HEK293 (cell line): ENCODE data around the gene ZNRF1.

Source experiments
- BCL6B ChIP-seq: fragments of 450-650 bp; formaldehyde crosslinking; IDR thresholded peaks from 2 replicates; pipeline ENCODE4 v1.5.1; 2017; ENCODE audit warnings: missing biosample characterization, missing genetic modification characterization
- FEZF1 ChIP-seq: fragments of 450-650 bp; formaldehyde crosslinking; IDR thresholded peaks from 2 replicates; pipeline ENCODE4 v1.5.1; 2016; ENCODE audit warnings: missing biosample characterization, missing genetic modification characterization
- INSM2 ChIP-seq: fragments of 450-650 bp; formaldehyde crosslinking; IDR thresholded peaks from 2 replicates; pipeline ENCODE4 v1.5.1; 2016; ENCODE audit warnings: missing biosample characterization, missing genetic modification characterization
- KLF17 ChIP-seq: fragments of 450-650 bp; formaldehyde crosslinking; IDR thresholded peaks from 2 replicates; pipeline ENCODE4 v1.5.1; 2016; ENCODE audit warnings: missing biosample characterization, missing genetic modification characterization
- KLF7 ChIP-seq: fragments of 450-650 bp; formaldehyde crosslinking; IDR thresholded peaks from 2 replicates; pipeline ENCODE4 v1.5.1; 2016; ENCODE audit warnings: missing biosample characterization, missing genetic modification characterization, borderline replicate concordance
- OSR2 ChIP-seq: fragments of 450-650 bp; formaldehyde crosslinking; IDR thresholded peaks from 2 replicates; pipeline ENCODE4 v1.5.1; 2016; ENCODE audit warnings: missing biosample characterization, missing genetic modification characterization
- OVOL3 ChIP-seq: fragments of 450-650 bp; formaldehyde crosslinking; IDR thresholded peaks from 2 replicates; pipeline ENCODE4 v1.5.1; 2016; ENCODE audit warnings: missing biosample characterization, missing genetic modification characterization
- REST ChIP-seq: fragments of 450-650 bp; formaldehyde crosslinking; IDR thresholded peaks from 2 replicates; pipeline ENCODE4 v1.5.1; 2016; ENCODE audit warnings: missing biosample characterization, missing genetic modification characterization
- SCRT2 ChIP-seq: fragments of 450-650 bp; formaldehyde crosslinking; IDR thresholded peaks from 2 replicates; pipeline ENCODE4 v1.5.1; 2016; ENCODE audit warnings: missing biosample characterization, missing genetic modification characterization
- ZBTB17 ChIP-seq: fragments of 450-650 bp; formaldehyde crosslinking; IDR thresholded peaks from 2 replicates; pipeline ENCODE4 v1.5.1; 2016; ENCODE audit warnings: missing biosample characterization, missing genetic modification characterization
- ZBTB7A ChIP-seq: fragments of 450-650 bp; formaldehyde crosslinking; IDR thresholded peaks from 2 replicates; pipeline ENCODE4 v1.5.1; 2016; ENCODE audit warnings: low read depth, missing biosample characterization, missing genetic modification characterization
- ZEB2 ChIP-seq: fragments of 450-650 bp; formaldehyde crosslinking; IDR thresholded peaks from 2 replicates; pipeline ENCODE4 v1.5.1; 2016; ENCODE audit warnings: missing biosample characterization, missing genetic modification characterization
- ZIC2 ChIP-seq: fragments of 450-650 bp; formaldehyde crosslinking; IDR thresholded peaks from 2 replicates; pipeline ENCODE4 v1.5.1; 2016; ENCODE audit warnings: missing biosample characterization, missing genetic modification characterization
- ZNF10 ChIP-seq: fragments of 450-650 bp; formaldehyde crosslinking; IDR thresholded peaks from 2 replicates; pipeline ENCODE4 v1.5.1; 2017; ENCODE audit warnings: missing biosample characterization, missing genetic modification characterization
- ZNF121 ChIP-seq: fragments of 450-650 bp; formaldehyde crosslinking; IDR thresholded peaks from 2 replicates; pipeline ENCODE4 v1.5.1; 2016; ENCODE audit warnings: missing biosample characterization, missing genetic modification characterization
- ZNF132 ChIP-seq: fragments of 450-650 bp; formaldehyde crosslinking; IDR thresholded peaks from 2 replicates; pipeline ENCODE4 v1.5.1; 2017; ENCODE audit warnings: missing biosample characterization, missing genetic modification characterization, borderline replicate concordance
- ZNF157 ChIP-seq: fragments of 450-650 bp; formaldehyde crosslinking; IDR thresholded peaks from 2 replicates; pipeline ENCODE4 v1.5.1; 2016; ENCODE audit warnings: missing biosample characterization, missing genetic modification characterization
- ZNF169 ChIP-seq: fragments of 450-650 bp; formaldehyde crosslinking; IDR thresholded peaks from 2 replicates; pipeline ENCODE4 v1.5.1; 2016; ENCODE audit warnings: missing biosample characterization, missing genetic modification characterization
- ZNF324 ChIP-seq: fragments of 450-650 bp; formaldehyde crosslinking; IDR thresholded peaks from 2 replicates; pipeline ENCODE4 v1.5.1; 2016; ENCODE audit warnings: missing biosample characterization, missing genetic modification characterization
- ZNF398 ChIP-seq: fragments of 450-650 bp; formaldehyde crosslinking; IDR thresholded peaks from 2 replicates; pipeline ENCODE4 v1.5.1; 2017; ENCODE audit warnings: missing biosample characterization, missing genetic modification characterization
- ZNF404 ChIP-seq: fragments of 450-650 bp; formaldehyde crosslinking; IDR thresholded peaks from 2 replicates; pipeline ENCODE4 v1.5.1; 2017; ENCODE audit warnings: missing biosample characterization, missing genetic modification characterization
- ZNF433 ChIP-seq: fragments of 450-650 bp; formaldehyde crosslinking; IDR thresholded peaks from 2 replicates; pipeline ENCODE4 v1.5.1; 2016; ENCODE audit warnings: missing biosample characterization, missing genetic modification characterization, low read depth
- ZNF623 ChIP-seq: fragments of 450-650 bp; formaldehyde crosslinking; IDR thresholded peaks from 2 replicates; pipeline ENCODE4 v1.5.1; 2016; ENCODE audit warnings: missing biosample characterization, missing genetic modification characterization
- ZNF639 ChIP-seq: fragments of 450-650 bp; formaldehyde crosslinking; IDR thresholded peaks from 2 replicates; pipeline ENCODE4 v1.5.1; 2016; ENCODE audit warnings: missing biosample characterization, missing genetic modification characterization
- ZNF670 ChIP-seq: fragments of 450-650 bp; formaldehyde crosslinking; IDR thresholded peaks from 2 replicates; pipeline ENCODE4 v1.5.1; 2016; ENCODE audit warnings: missing biosample characterization, missing genetic modification characterization, low read depth
- ZNF677 ChIP-seq: fragments of 450-650 bp; IDR thresholded peaks from 2 replicates; pipeline ENCODE4 v1.5.0; 2018; ENCODE audit warnings: missing biosample characterization, mild to moderate bottlenecking, missing genetic modification characterization, moderate library complexity
- ZNF701 ChIP-seq: fragments of 450-650 bp; formaldehyde crosslinking; IDR thresholded peaks from 2 replicates; pipeline ENCODE4 v1.5.1; 2016; ENCODE audit warnings: missing biosample characterization, missing genetic modification characterization
- ZNF747 ChIP-seq: fragments of 450-650 bp; formaldehyde crosslinking; IDR thresholded peaks from 2 replicates; pipeline ENCODE4 v1.5.1; 2016; ENCODE audit warnings: missing biosample characterization, missing genetic modification characterization
- ZNF768 ChIP-seq: fragments of 450-650 bp; formaldehyde crosslinking; IDR thresholded peaks from 2 replicates; pipeline ENCODE4 v1.5.1; 2018; ENCODE audit warnings: missing biosample characterization, mild to moderate bottlenecking, missing genetic modification characterization

Gene ZNRF1

GRCh38 chr16:75148311-75149195 lies 149.7 kb downstream of the ZNRF1 start, which contains the start of gene ZFP1 (continued):
- TF ChIP-seq ZNF398 (tag by site-specific recombination) (peak; percentile 45; the same call in 1 of the 2 replicates), ZNF623 (tag by site-specific recombination) (no peak), ZNF747 (tag by site-specific recombination) (no peak), ZNF157 (tag by site-specific recombination) (no peak), ZBTB7A (tag by site-specific recombination) (peak; percentile 95), ZNF132 (tag by site-specific recombination) (no peak), ZNF433 (tag by site-specific recombination) (no peak), OVOL3 (tag by site-specific recombination) (0 out of 2 replicates have a peak, but pooled peaks have one; percentile 20), KLF7 (peak; percentile 80; the same call in 1 of the 2 replicates), ZNF324 (tag by site-specific recombination) (peak; percentile 90), ZEB2 (peak; percentile 93), REST (no peak), ZNF639 (tag by site-specific recombination) (0 out of 2 replicates have a peak, but pooled peaks have one; percentile 53), SCRT2 (tag by site-specific recombination) (0 out of 2 replicates have a peak, but pooled peaks have one; percentile 19), FEZF1 (no peak), ZNF169 (tag by site-specific recombination) (no peak), ZNF404 (tag by site-specific recombination) (no peak), INSM2 (tag by site-specific recombination) (no peak), ZNF10 (tag by site-specific recombination) (peak; percentile 98), ZBTB17 (tag by site-specific recombination) (peak; percentile 65), ZNF121 (no peak), ZNF768 (tag by site-specific recombination) (no peak), KLF17 (tag by site-specific recombination) (peak; percentile 75; the same call in 1 of the 2 replicates), ZIC2 (tag by site-specific recombination) (no peak; the same call in 1 of the 2 replicates), OSR2 (tag by site-specific recombination) (0 out of 2 replicates have a peak, but pooled peaks have one; percentile 22), ZNF701 (tag by site-specific recombination) (no peak), ZNF677 (tag by site-specific recombination) (no peak), BCL6B (tag by site-specific recombination) (no peak), ZNF670 (tag by site-specific recombination) (no peak)
